H9 (cell line): ENCODE results near the gene TRIB2. TPM values are rescaled to one million over a fixed set of nuclear protein-coding genes. Genes with fewer than 3 reads are reported as not detected.

ENCODE experiments used
- DNase-seq: peaks from one replicate; pipeline ENCODE4 v3.0.0-alpha.2; 2017
- H2AFZ ChIP-seq: one replicate; pipeline ENCODE4 v1.6.1; 2013; ENCODE audit warnings: mild to moderate bottlenecking, low read length, control low read depth, moderate library complexity
- H2AK5ac ChIP-seq: 2 replicates; pipeline ENCODE4 v1.6.1; 2013; ENCODE audit warnings: low read length, control low read depth, mixed read lengths; ENCODE audit not compliant: insufficient read length
- H2BK120ac ChIP-seq: one replicate; pipeline ENCODE4 v1.6.1; 2013; ENCODE audit warnings: low read depth, mild to moderate bottlenecking, low read length, control low read depth, inconsistent platforms; ENCODE audit not compliant: poor library complexity, severe bottlenecking
- H2BK12ac ChIP-seq: 2 replicates; pipeline ENCODE4 v1.6.1; 2013; ENCODE audit warnings: low read length, control low read depth, mixed read lengths, low read depth; ENCODE audit not compliant: insufficient read length
- H2BK15ac ChIP-seq: 2 replicates; pipeline ENCODE4 v1.6.1; 2013; ENCODE audit warnings: low read depth, low read length, control low read depth
- H2BK20ac ChIP-seq: one replicate; pipeline ENCODE4 v1.6.1; 2013; ENCODE audit warnings: low read depth, mild to moderate bottlenecking, low read length, control low read depth, inconsistent platforms; ENCODE audit not compliant: poor library complexity, severe bottlenecking
- H2BK5ac ChIP-seq: 2 replicates; pipeline ENCODE4 v1.6.1; 2013; ENCODE audit warnings: low read length, control low read depth, mixed read lengths; ENCODE audit not compliant: insufficient read length
- H3K14ac ChIP-seq: 2 replicates; pipeline ENCODE4 v1.6.1; 2013; ENCODE audit warnings: low read length, control low read depth; ENCODE audit not compliant: insufficient read depth
- H3K18ac ChIP-seq: 2 replicates; pipeline ENCODE4 v1.6.1; 2013; ENCODE audit warnings: low read depth, mild to moderate bottlenecking, mixed read lengths, low read length, control low read depth; ENCODE audit not compliant: insufficient read length
- H3K23ac ChIP-seq: 2 replicates; pipeline ENCODE4 v1.6.1; 2013; ENCODE audit warnings: low read length, control low read depth, mixed read lengths, low read depth; ENCODE audit not compliant: insufficient read length
- H3K23me2 ChIP-seq: 2 replicates; pipeline ENCODE4 v1.6.1; 2013; ENCODE audit warnings: low read depth, mild to moderate bottlenecking, mixed read lengths, low read length, control low read depth; ENCODE audit not compliant: insufficient read length, poor library complexity, severe bottlenecking
- H3K27ac ChIP-seq: 2 replicates; pipeline ENCODE4 v1.5.1; 2013; ENCODE audit warnings: low read length, control low read depth, mixed read lengths, low read depth; ENCODE audit not compliant: insufficient read length
- H3K27me3 ChIP-seq: 2 replicates; pipeline ENCODE4 v1.6.1; 2013; ENCODE audit warnings: low read length, control low read depth, inconsistent platforms; ENCODE audit not compliant: insufficient read depth
- H3K4ac ChIP-seq: 2 replicates; pipeline ENCODE4 v1.6.1; 2013; ENCODE audit warnings: low read depth, mild to moderate bottlenecking, control low read depth, inconsistent platforms, low read length, moderate library complexity
- H3K4me1 ChIP-seq: 2 replicates; pipeline ENCODE4 v1.6.1; 2013; ENCODE audit warnings: low read length, control low read depth, inconsistent platforms; ENCODE audit not compliant: insufficient read depth
- H3K4me2 ChIP-seq: 2 replicates; pipeline ENCODE4 v1.6.1; 2013; ENCODE audit warnings: low read length, control low read depth, mixed read lengths; ENCODE audit not compliant: insufficient read length, insufficient read depth
- H3K56ac ChIP-seq: 2 replicates; pipeline ENCODE4 v1.6.1; 2013; ENCODE audit warnings: low read depth, mild to moderate bottlenecking, mixed read lengths, low read length, control low read depth; ENCODE audit not compliant: insufficient read length
- H3K79me1 ChIP-seq: 2 replicates; pipeline ENCODE4 v1.6.1; 2013; ENCODE audit warnings: low read depth, mild to moderate bottlenecking, moderate library complexity, low read length, control low read depth, inconsistent platforms; ENCODE audit not compliant: insufficient read depth, poor library complexity, severe bottlenecking
- H3K79me2 ChIP-seq: 2 replicates; pipeline ENCODE4 v1.6.1; 2013; ENCODE audit warnings: low read length, control low read depth, inconsistent platforms; ENCODE audit not compliant: insufficient read depth
- H3K9ac ChIP-seq: 2 replicates; pipeline ENCODE4 v1.6.1; 2013; ENCODE audit warnings: low read length, control low read depth, mixed read lengths; ENCODE audit not compliant: insufficient read length; ENCODE audit errors: extremely low read depth
- H3K9me3 ChIP-seq: one replicate; pipeline ENCODE4 v1.6.1; 2013; ENCODE audit warnings: low read depth, low read length, inconsistent platforms; ENCODE audit not compliant: control insufficient read depth
- H3T11ph ChIP-seq: one replicate; pipeline ENCODE4 v1.6.1; 2013; ENCODE audit warnings: mild to moderate bottlenecking, low read length, control low read depth, inconsistent platforms
- H4K20me1 ChIP-seq: one replicate; pipeline ENCODE4 v1.6.1; 2013; ENCODE audit not compliant: control insufficient read depth, insufficient read length, insufficient read depth
- H4K5ac ChIP-seq: 2 replicates; pipeline ENCODE4 v1.6.1; 2013; ENCODE audit warnings: low read depth, mild to moderate bottlenecking, mixed read lengths, low read length, control low read depth; ENCODE audit not compliant: insufficient read length
- H4K8ac ChIP-seq: replicated peaks from 2 replicates; pipeline ENCODE4 v1.6.1; 2013; ENCODE audit warnings: low read length, control low read depth, mixed read lengths, low read depth; ENCODE audit not compliant: insufficient read length
- H4K91ac ChIP-seq: 2 replicates; pipeline ENCODE4 v1.6.1; 2013; ENCODE audit warnings: low read depth, mild to moderate bottlenecking, moderate library complexity, mixed read lengths, low read length, control low read depth; ENCODE audit not compliant: insufficient read length
- H3K27ac Mint-ChIP-seq, 3 experiments: 2 replicates in 2 of 3; 3 replicates in 1 of 3; pipeline ENCODE4 v1.8.0; 2020 to 2021; ENCODE audit warnings: mixed read lengths in 3 of 3, mild to moderate bottlenecking in 1 of 3, moderate library complexity in 1 of 3
- H3K27me3 Mint-ChIP-seq: 2 replicates; pipeline ENCODE4 v1.8.0; 2021; ENCODE audit warnings: low read depth, mild to moderate bottlenecking, moderate library complexity, mixed read lengths
- H3K36me3 Mint-ChIP-seq, 3 experiments: 2 replicates in 2 of 3; 3 replicates in 1 of 3; pipeline ENCODE4 v1.8.0; 2020 to 2021; ENCODE audit warnings: low read depth in 3 of 3, mixed read lengths in 3 of 3; ENCODE audit not compliant: insufficient read depth in 1 of 3
- H3K4me1 Mint-ChIP-seq, 2 experiments: 2 replicates each; pipeline ENCODE4 v1.8.0; 2020; ENCODE audit warnings: mixed read lengths in 2 of 2
- H3K4me3 Mint-ChIP-seq, 2 experiments: 2 replicates in 1 of 2; 3 replicates in 1 of 2; pipeline ENCODE4 v1.8.0; 2020 to 2021; ENCODE audit warnings: mild to moderate bottlenecking in 2 of 2, mixed read lengths in 2 of 2, moderate library complexity in 1 of 2
- H3K9me3 Mint-ChIP-seq, 2 experiments: 2 replicates in 1 of 2; 3 replicates in 1 of 2; pipeline ENCODE4 v1.8.0; 2020; ENCODE audit warnings: mild to moderate bottlenecking in 2 of 2, mixed read lengths in 2 of 2, moderate library complexity in 1 of 2
- WGBS: extraction: QIAGEN DNeasy Blood & Tissue Kit; methylation state at CpG from one replicate; pipeline ENCODE4 v1.1.7; 2013; ENCODE audit warnings: missing lambda C conversion rate, low lambda C conversion rate, mixed read lengths; ENCODE audit not compliant: insufficient read length; ENCODE audit errors: extremely low coverage; 5-methylcytosine and 5-hydroxymethylcytosine counted together
- total RNA-seq: library from RNA; stranded (reverse); gene quantifications from 2 replicates; pipeline ENCODE4 v1.2.1, GENCODE V29; 2021
- TF ChIP-seq, protein P1 (sequence below): fragments of 200-600 bp; sonication (generic); conservative IDR thresholded peaks from 3 replicates; pipeline ENCODE4 v1.8.0; 2021; ENCODE audit warnings: antibody characterized with exemption, mild to moderate bottlenecking

The TRIB2 gene
- total RNA-seq, 1 experiment from 2014 or later, result 41.9 TPM

DNA sequence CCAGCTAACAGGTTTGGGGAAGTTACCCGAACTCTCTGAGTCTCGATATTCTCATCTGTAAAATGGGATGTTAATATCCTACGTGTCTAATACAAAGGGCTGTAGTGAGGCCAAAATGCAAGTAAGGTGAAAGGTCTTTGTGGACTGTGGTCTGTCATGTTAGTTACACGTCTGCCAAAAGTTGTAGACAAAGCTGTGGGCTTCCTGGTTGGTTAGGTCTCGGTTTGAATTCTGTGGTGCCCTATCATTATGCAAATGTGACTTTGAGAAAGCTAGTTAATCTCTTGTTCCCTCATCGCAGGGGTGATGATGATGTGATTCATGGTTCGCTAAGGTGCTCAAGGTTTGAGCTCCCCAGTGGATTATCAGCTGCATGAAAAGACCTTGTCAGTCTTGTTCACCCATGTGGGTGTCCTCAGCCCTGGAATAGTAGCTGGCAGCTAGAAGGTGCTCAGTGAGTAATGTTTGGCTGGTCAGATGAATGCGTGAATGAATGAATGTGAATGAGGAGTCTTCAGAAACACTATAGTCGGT is 23.1 kb downstream of the TRIB2 start:
- Histone ChIP-seq H3K23me2 (no peaks in the 10 kb centered on the region), H4K8ac (no peak overlapping the region), H3K4me2 (no peak overlapping the region), H2AK5ac (no peak overlapping the region), H2BK120ac (no peak overlapping the region), H3K4me1 (no peaks in the 10 kb centered on the region), H2BK5ac (no peak overlapping the region), H2BK15ac (no peak overlapping the region), H4K20me1 (no peaks in the 10 kb centered on the region), H4K5ac (no peak overlapping the region), H3K14ac (no peak overlapping the region), H3K9ac (no peak overlapping the region), H3K79me1 (peaks cover 8% of the 10 kb centered on the region), H3K56ac (no peak overlapping the region), H3T11ph (no peak overlapping the region), H3K9me3 (no peaks in the 10 kb centered on the region), H3K23ac (no peak overlapping the region), H2AFZ (no peak overlapping the region), H3K4ac (no peak overlapping the region), H2BK12ac (no peak overlapping the region), H3K27ac (no peak overlapping the region), H3K79me2 (peaks cover 2% of the 10 kb centered on the region; the same call in 1 of the 2 replicates), H3K27me3 (no peaks in the 10 kb centered on the region), H4K91ac (no peak overlapping the region), H2BK20ac (no peak overlapping the region), H3K18ac (no peak overlapping the region)
- H3K4me1 Mint-ChIP-seq, result peaks cover 6 to 17% of the 10 kb centered on the region in 2 experiments
- H3K27ac Mint-ChIP-seq, result peak overlapping the region in 1 of 3 experiments; percentile 41; a peak in 2 of 7 replicates
- H3K27me3 Mint-ChIP-seq, result no peaks in the 10 kb centered on the region
- peaks cover 48 to 73% (median 62%) of the 10 kb centered on the region in 3 experiments for H3K36me3 Mint-ChIP-seq
- TF ChIP-seq, protein P1, sequence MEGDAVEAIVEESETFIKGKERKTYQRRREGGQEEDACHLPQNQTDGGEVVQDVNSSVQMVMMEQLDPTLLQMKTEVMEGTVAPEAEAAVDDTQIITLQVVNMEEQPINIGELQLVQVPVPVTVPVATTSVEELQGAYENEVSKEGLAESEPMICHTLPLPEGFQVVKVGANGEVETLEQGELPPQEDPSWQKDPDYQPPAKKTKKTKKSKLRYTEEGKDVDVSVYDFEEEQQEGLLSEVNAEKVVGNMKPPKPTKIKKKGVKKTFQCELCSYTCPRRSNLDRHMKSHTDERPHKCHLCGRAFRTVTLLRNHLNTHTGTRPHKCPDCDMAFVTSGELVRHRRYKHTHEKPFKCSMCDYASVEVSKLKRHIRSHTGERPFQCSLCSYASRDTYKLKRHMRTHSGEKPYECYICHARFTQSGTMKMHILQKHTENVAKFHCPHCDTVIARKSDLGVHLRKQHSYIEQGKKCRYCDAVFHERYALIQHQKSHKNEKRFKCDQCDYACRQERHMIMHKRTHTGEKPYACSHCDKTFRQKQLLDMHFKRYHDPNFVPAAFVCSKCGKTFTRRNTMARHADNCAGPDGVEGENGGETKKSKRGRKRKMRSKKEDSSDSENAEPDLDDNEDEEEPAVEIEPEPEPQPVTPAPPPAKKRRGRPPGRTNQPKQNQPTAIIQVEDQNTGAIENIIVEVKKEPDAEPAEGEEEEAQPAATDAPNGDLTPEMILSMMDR, result no peak
- no CpG with 5 or more reads among the region's 9 CpGs for WGBS
- no peak overlapping the region for H3K4me3 Mint-ChIP-seq
- no peaks in the 10 kb centered on the region for H3K9me3 Mint-ChIP-seq
- DNase-seq, result no peak
